SK-N-SH (cell line): ENCODE results near the gene COL5A1. TPM values are rescaled to one million over a fixed set of nuclear protein-coding genes. Genes with fewer than 3 reads are reported as not detected.

Experiments used
- CTCF ChIA-PET: fragments of 300-600, 350-600 bp; formaldehyde crosslinking; extraction: SDS; loops from one replicate; lab custom pipeline; 2021; lab: Yijun Ruan, JAX
- POLR2A ChIA-PET: fragments of 350-600 bp; sonication (Branson Sonifier 250); formaldehyde crosslinking; extraction: SDS; loops from one replicate; lab custom pipeline; 2020; ENCODE audit warnings: antibody characterized with exemption, inconsistent platforms; lab: Yijun Ruan, JAX
- DNase-seq: peaks from one replicate; pipeline ENCODE4 v3.0.0; 2012
- H2AFZ ChIP-seq: fragments of 200-600 bp; sonication (generic); 2 replicates; pipeline ENCODE4 v1.8.1; 2016; ENCODE audit warnings: antibody characterized with exemption, mild to moderate bottlenecking, low read depth
- H3F3A ChIP-seq: fragments of 200-600 bp; sonication (generic); replicated peaks from 2 replicates; pipeline ENCODE3; 2016; ENCODE audit warnings: antibody characterized with exemption, mild to moderate bottlenecking; ENCODE audit not compliant: insufficient read depth
- H3K27ac ChIP-seq, 2 experiments: fragments of 200-500 bp in 1 of 2; fragments of 200-600 bp in 1 of 2; sonication (Bioruptor generic) in 1 of 2; sonication (generic), shearing (Covaris generic) in 1 of 2; 2 replicates each; pipeline versions ENCODE4 v1.5.1 to v1.6.1; 2014 to 2016; ENCODE audit warnings: low read depth in 2 of 2, inconsistent platforms in 1 of 2, low read length in 1 of 2, mild to moderate bottlenecking in 1 of 2, mixed read lengths in 1 of 2
- H3K27me3 ChIP-seq: fragments of 200-600 bp; sonication (generic), shearing (Covaris generic); 2 replicates; pipeline ENCODE4 v1.6.1; 2016; ENCODE audit warnings: mixed run types; ENCODE audit not compliant: insufficient read depth
- H3K36me3 ChIP-seq, 2 experiments: fragments of 200-500 bp in 1 of 2; fragments of 200-600 bp in 1 of 2; sonication (Bioruptor generic) in 1 of 2; sonication (generic) in 1 of 2; replicated peaks in 1 of 2; 2 replicates each; pipeline versions ENCODE3 to v1.5.1; 2014 to 2016; ENCODE audit warnings: low read length in 1 of 2, mild to moderate bottlenecking in 1 of 2; ENCODE audit not compliant: insufficient read depth in 2 of 2, control insufficient read depth in 1 of 2
- H3K4me1 ChIP-seq, 2 experiments: fragments of 200-500 bp in 1 of 2; fragments of 200-600 bp in 1 of 2; sonication (Bioruptor generic) in 1 of 2; sonication (generic), shearing (Covaris generic) in 1 of 2; 2 replicates each; pipeline versions ENCODE4 v1.5.1 to v1.6.1; 2014 to 2016; ENCODE audit warnings: low read depth in 1 of 2, low read length in 1 of 2, mixed run types in 1 of 2; ENCODE audit not compliant: insufficient read depth in 2 of 2, control insufficient read depth in 1 of 2
- H3K4me2 ChIP-seq: fragments of 200-600 bp; sonication (generic), shearing (Covaris generic); 2 replicates; pipeline ENCODE4 v1.6.1; 2017; ENCODE audit warnings: mixed run types
- H3K4me3 ChIP-seq, 2 experiments: fragments of 200-500 bp in 1 of 2; fragments of 200-600 bp in 1 of 2; sonication (Bioruptor generic) in 1 of 2; sonication (generic), shearing (Covaris generic) in 1 of 2; 2 replicates each; pipeline versions ENCODE4 v1.5.1 to v1.8.1; 2014 to 2016; ENCODE audit warnings: low read depth in 2 of 2, inconsistent platforms in 1 of 2, low read length in 1 of 2, mild to moderate bottlenecking in 1 of 2, mixed read lengths in 1 of 2, moderate library complexity in 1 of 2
- H3K79me2 ChIP-seq: fragments of 200-600 bp; sonication (generic); 2 replicates; pipeline ENCODE4 v1.8.1; 2017; ENCODE audit warnings: mild to moderate bottlenecking; ENCODE audit not compliant: insufficient read depth
- H3K9ac ChIP-seq: fragments of 200-600 bp; sonication (generic); 2 replicates; pipeline ENCODE4 v1.6.1; 2017; ENCODE audit warnings: mixed run types
- H3K9me2 ChIP-seq: fragments of 200-600 bp; sonication (generic); 2 replicates; pipeline ENCODE4 v1.6.1; 2017; ENCODE audit warnings: mixed run types
- H3K9me3 ChIP-seq: fragments of 200-600 bp; sonication (generic); 2 replicates; pipeline ENCODE4 v1.6.1; 2017; ENCODE audit warnings: mixed run types, mild to moderate bottlenecking, moderate library complexity
- H4K20me1 ChIP-seq: fragments of 200-600 bp; sonication (generic); 2 replicates; pipeline ENCODE4 v1.6.1; 2017; ENCODE audit warnings: mild to moderate bottlenecking, mixed run types; ENCODE audit not compliant: insufficient read depth
- ELF1 ChIP-seq: IDR thresholded peaks from 2 replicates; pipeline ENCODE4 v1.4.0; 2012
- EZH2phosphoT487 ChIP-seq: fragments of 200-600 bp; sonication (generic); IDR thresholded peaks from 2 replicates; pipeline ENCODE4 v1.6.1; 2017; ENCODE audit warnings: low read depth, mixed run types, mild to moderate bottlenecking, antibody characterized with exemption, moderate library complexity, borderline replicate concordance
- FOXJ3 ChIP-seq: sonication (generic); formaldehyde crosslinking; IDR thresholded peaks from 2 replicates; pipeline ENCODE4 v1.5.1; 2020; ENCODE audit warnings: mild to moderate bottlenecking, missing genetic modification reagents
- FOXM1 ChIP-seq: IDR thresholded peaks from 2 replicates; pipeline ENCODE4 v1.4.0; 2012; ENCODE audit warnings: low read depth, mild to moderate bottlenecking
- GABPA ChIP-seq: IDR thresholded peaks from 2 replicates; pipeline ENCODE4 v1.4.0; 2012; ENCODE audit warnings: low read depth, mild to moderate bottlenecking
- GATA2 ChIP-seq: sonication (generic); formaldehyde crosslinking; IDR thresholded peaks from 2 replicates; pipeline ENCODE4 v1.5.0; 2020; ENCODE audit warnings: mild to moderate bottlenecking, missing genetic modification reagents
- MAX ChIP-seq: IDR thresholded peaks from 2 replicates; pipeline ENCODE4 v1.4.0; 2012; ENCODE audit warnings: low read depth
- MEF2A ChIP-seq: IDR thresholded peaks from 2 replicates; pipeline ENCODE4 v1.4.0; 2012; ENCODE audit warnings: low read depth, borderline replicate concordance
- NFIC ChIP-seq: IDR thresholded peaks from 2 replicates; pipeline ENCODE4 v1.4.0; 2012; ENCODE audit warnings: borderline replicate concordance
- NRF1 ChIP-seq: IDR thresholded peaks from 2 replicates; pipeline ENCODE4 v1.6.1; 2012; ENCODE audit warnings: low read depth, mild to moderate bottlenecking, low read length
- PBX3 ChIP-seq: IDR thresholded peaks from 2 replicates; pipeline ENCODE4; 2012
- RAD21 ChIP-seq: IDR thresholded peaks from 2 replicates; pipeline ENCODE4 v1.6.1; 2012; ENCODE audit warnings: mild to moderate bottlenecking, low read length
- RXRA ChIP-seq: IDR thresholded peaks from 2 replicates; pipeline ENCODE4 v1.4.0; 2012; ENCODE audit warnings: low read depth, mild to moderate bottlenecking, borderline replicate concordance
- SMC3 ChIP-seq: IDR thresholded peaks from 2 replicates; pipeline ENCODE4 v1.6.1; 2012; ENCODE audit warnings: low read depth, low read length, improper control_type of control experiment
- TAF1 ChIP-seq: IDR thresholded peaks from 2 replicates; pipeline ENCODE4 v1.6.1; 2012; ENCODE audit warnings: low read depth, mild to moderate bottlenecking, low read length, moderate library complexity, borderline replicate concordance
- TCF12 ChIP-seq: IDR thresholded peaks from 2 replicates; pipeline ENCODE4 v1.4.0; 2012
- USF1 ChIP-seq: IDR thresholded peaks from 2 replicates; pipeline ENCODE4 v1.4.0; 2012; ENCODE audit warnings: low read depth, borderline replicate concordance
- USF2 ChIP-seq: fragments of 150-350 bp; IDR thresholded peaks from 2 replicates; pipeline ENCODE4 v1.6.1; 2017; ENCODE audit warnings: antibody characterized with exemption, low read length, low read depth, borderline replicate concordance
- ZBTB33 ChIP-seq: IDR thresholded peaks from 2 replicates; pipeline ENCODE4 v1.4.0; 2012; ENCODE audit warnings: low read depth, borderline replicate concordance
- WGBS: methylation state at CpG from one replicate; pipeline ENCODE4 v1.1.6; 2017; ENCODE audit warnings: low lambda C conversion rate; 5-methylcytosine and 5-hydroxymethylcytosine counted together
- polyA plus RNA-seq, 3 experiments: library from polyadenylated mRNA; depleted of rRNA; stranded (reverse); fragments of >200 nt; gene quantifications; 2 replicates each; pipeline ENCODE4 v1.2.3, GENCODE V29; 2012

The COL5A1 gene
- polyA plus RNA-seq, 1 of the 3 experiments (the other 2 are of a cell fraction): 73.8 TPM

GRCh38 chr9:134848504-134848903 is 206.9 kb downstream of the COL5A1 start:
- H3K9ac ChIP-seq: no peak overlapping the region
- H3K79me2 ChIP-seq: no peaks in the 10 kb centered on the region
- H3F3A ChIP-seq: peaks cover 22% of the 10 kb centered on the region
- H3K27me3 ChIP-seq: no peaks in the 10 kb centered on the region
- H3K27ac ChIP-seq: no peak overlapping the region
- WGBS: 27% methylated on average over 2 of the region's 10 CpGs
- POLR2A ChIA-PET: no interaction called here
- H4K20me1 ChIP-seq: no peaks in the 10 kb centered on the region; the same call in 1 of the 2 replicates
- CTCF ChIA-PET: no interaction called here
- H2AFZ ChIP-seq: no peak overlapping the region
- no peaks in the 10 kb centered on the region for H3K4me1 ChIP-seq
- no peaks in the 10 kb centered on the region for H3K9me3 ChIP-seq
- H3K4me3 ChIP-seq: no peak overlapping the region
- DNase-seq: no peak
- H3K9me2 ChIP-seq: no peaks in the 10 kb centered on the region
- TF ChIP-seq MAX (no peak), USF1 (no peak), RAD21 (no peak), MEF2A (no peak), ELF1 (no peak), TAF1 (no peak), NRF1 (no peak), USF2 (no peak), TCF12 (no peak), SMC3 (no peak), RXRA (no peak), FOXM1 (no peak), GABPA (no peak), GATA2 (CRISPR knock-in tag) (no peak), PBX3 (no peak), FOXJ3 (CRISPR knock-in tag) (no peak), NFIC (no peak), EZH2phosphoT487 (no peak), ZBTB33 (no peak)
- TF ChIP-seq, all 33 proteins: peak for 0
- H3K36me3 ChIP-seq: peaks cover 15 to 18% of the 10 kb centered on the region in 2 experiments
- no peak overlapping the region for H3K4me2 ChIP-seq
